Cardiac muscle cell (in vitro differentiated cells and primary cell): ENCODE measurements around the gene BRD4. TPM values are rescaled to one million over a fixed set of nuclear protein-coding genes. Genes with fewer than 3 reads are reported as not detected.

ENCODE experiments used
- DNase-seq, 2 donors: peaks; one replicate each; pipeline versions ENCODE4 v3.0.0 to v3.0.0-alpha.2; 2010 to 2017; ENCODE audit warnings: low read depth in 1 of 2, low spot score in 1 of 2
- H3K27ac ChIP-seq: fragments of 200-600 bp; sonication (generic); 2 replicates; pipeline ENCODE4 v1.5.1; 2016
- H3K27me3 ChIP-seq: fragments of 200-600 bp; sonication (generic); 2 replicates; pipeline ENCODE4 v1.6.0; 2016; ENCODE audit warnings: control low read depth
- H3K36me3 ChIP-seq: fragments of 200-600 bp; sonication (generic); 2 replicates; pipeline ENCODE4 v1.5.1; 2016; ENCODE audit warnings: control low read depth
- H3K4me1 ChIP-seq: fragments of 200-600 bp; sonication (generic); 2 replicates; pipeline ENCODE4 v1.8.1; 2017; ENCODE audit warnings: low read depth, mild to moderate bottlenecking, mixed run types
- H3K4me3 ChIP-seq: fragments of 200-600 bp; sonication (generic); 2 replicates; pipeline ENCODE4 v1.5.1; 2016; ENCODE audit warnings: mild to moderate bottlenecking
- H3K9me3 ChIP-seq: fragments of 200-600 bp; sonication (generic); 2 replicates; pipeline ENCODE4 v1.5.1; 2017; ENCODE audit warnings: low read depth, mild to moderate bottlenecking, control low read depth
- CTCF ChIP-seq: IDR thresholded peaks from 2 replicates; pipeline ENCODE4 v1.5.1; 2012; ENCODE audit warnings: low read depth, mild to moderate bottlenecking, low read length
- polyA plus RNA-seq: library from polyadenylated mRNA; unstranded; fragments of >200 nt; fragmentation: Nextera tagmentation; extraction: Ambion mirVana; gene quantifications from 2 replicates; pipeline ENCODE4 v1.2.1, GENCODE V29; 2016
- total RNA-seq: library from RNA; depleted of rRNA; stranded (reverse); fragments of >200 nt; gene quantifications from 2 replicates; pipeline ENCODE4 v1.2.3, GENCODE V29; 2016

BRD4 gene
- total and polyA plus RNA-seq, 2 experiments from 2014 or later: 42.5 to 86.1 TPM

GRCh38 chr19:15280915-15281683, 51.2 kb downstream of the BRD4 start:
- no peaks in the 10 kb centered on the region for H3K9me3 ChIP-seq
- H3K4me3 ChIP-seq: no peak overlapping the region
- peak in 1 of 2 donors; percentile 91 for DNase-seq
- peaks cover 65% of the 10 kb centered on the region for H3K4me1 ChIP-seq
- peak; percentile 29 for TF ChIP-seq CTCF
- peak overlapping the region; percentile 85 for H3K27ac ChIP-seq
- H3K36me3 ChIP-seq: no peaks in the 10 kb centered on the region
- H3K27me3 ChIP-seq: no peaks in the 10 kb centered on the region

- H3K4me3 ChIP-seq: no peak overlapping the region
- H3K9me3 ChIP-seq: no peaks in the 10 kb centered on the region
- peaks cover 63% of the 10 kb centered on the region for H3K4me1 ChIP-seq
- peak overlapping the region; percentile 85 for H3K27ac ChIP-seq
- TF ChIP-seq CTCF: no peak
- no peak for DNase-seq
- no peaks in the 10 kb centered on the region for H3K27me3 ChIP-seq
- no peaks in the 10 kb centered on the region for H3K36me3 ChIP-seq
Measured at GRCh38 chr19:15280048-15280725, 52.2 kb downstream of the BRD4 start.

GRCh38 chr19:15279326-15279904, 52.9 kb downstream of the BRD4 start:
- no peaks in the 10 kb centered on the region for H3K27me3 ChIP-seq
- H3K4me1 ChIP-seq: peaks cover 59% of the 10 kb centered on the region
- H3K27ac ChIP-seq: peak overlapping the region; percentile 85
- H3K36me3 ChIP-seq: no peaks in the 10 kb centered on the region
- no peaks in the 10 kb centered on the region for H3K9me3 ChIP-seq
- no peak overlapping the region for H3K4me3 ChIP-seq
- no peak for TF ChIP-seq CTCF
- DNase-seq: no peak

GRCh38 chr19:15276620-15277215, 55.6 kb downstream of the BRD4 start:
- H3K4me1 ChIP-seq: peaks cover 47% of the 10 kb centered on the region
- peaks cover 3% of the 10 kb centered on the region for H3K36me3 ChIP-seq
- H3K27me3 ChIP-seq: no peaks in the 10 kb centered on the region
- TF ChIP-seq CTCF: no peak
- H3K9me3 ChIP-seq: no peaks in the 10 kb centered on the region
- peak overlapping the region; percentile 58 for H3K27ac ChIP-seq
- H3K4me3 ChIP-seq: no peak overlapping the region
- no peak for DNase-seq

- H3K4me3 ChIP-seq: no peak overlapping the region
- H3K27ac ChIP-seq: no peak overlapping the region
- peaks cover 3% of the 10 kb centered on the region for H3K36me3 ChIP-seq
- no peaks in the 10 kb centered on the region for H3K9me3 ChIP-seq
- H3K27me3 ChIP-seq: no peaks in the 10 kb centered on the region
- no peak for DNase-seq
- H3K4me1 ChIP-seq: peaks cover 31% of the 10 kb centered on the region
- TF ChIP-seq CTCF: no peak
Measured at GRCh38 chr19:15274477-15274876, 57.9 kb downstream of the BRD4 start.
